Peyer's patch (tissue), 4 donors: ENCODE data around the gene TMOD1. TPM values are rescaled to one million over a fixed set of nuclear protein-coding genes. Genes with fewer than 3 reads are reported as not detected.
"Not testable (repeated sequence)": the region's sequence is repeated elsewhere in the genome, so short reads cannot be mapped to it uniquely, and the experiment has no call there.

Experiments used
- DNase-seq, 3 donors: peaks; one replicate each; pipeline ENCODE4 v3.0.0-alpha.2; 2017 to 2019
- H3K27ac ChIP-seq, 4 donors: fragments of 200-600 bp; sonication (generic); one replicate each; pipeline ENCODE4 v1.5.1; 2016 to 2019
- H3K27me3 ChIP-seq, 2 donors: fragments of 200-600 bp; sonication (generic); one replicate each; pipeline ENCODE4 v1.5.1; 2019
- H3K36me3 ChIP-seq, 3 donors: fragments of 200-600 bp; sonication (generic); one replicate each; pipeline ENCODE4 v1.5.1; 2016 to 2019
- H3K4me1 ChIP-seq, 4 donors: fragments of 200-600 bp; sonication (generic); one replicate each; pipeline ENCODE4 v1.5.1; 2016 to 2019
- H3K4me3 ChIP-seq, 4 donors: fragments of 200-600 bp; sonication (generic); 1 replicate in 3 of 4; 2 replicates in 1 of 4; pipeline ENCODE4 v1.5.1; 2016 to 2019; ENCODE audit warnings: mild to moderate bottlenecking in 1 of 4
- H3K9me3 ChIP-seq, 4 donors: fragments of 200-600 bp; sonication (generic); one replicate each; pipeline ENCODE4 v1.5.1; 2016 to 2019; ENCODE audit warnings: mild to moderate bottlenecking in 1 of 4
- POLR2A ChIP-seq, 2 donors: fragments of 450-650 bp; IDR thresholded peaks; one replicate each; pipeline ENCODE4 v1.5.1; 2017; ENCODE audit warnings: antibody characterized with exemption in 2 of 2, mild to moderate bottlenecking in 2 of 2, moderate library complexity in 2 of 2
- total RNA-seq, 4 donors: library from RNA; depleted of rRNA; stranded (reverse); fragments of >200 nt; gene quantifications; one replicate each; pipeline ENCODE4 v1.1.0, GENCODE V29; 2016
- TF ChIP-seq, protein P1 (sequence below), 6 experiments: fragments of 450-650 bp in 4 of 6; fragments of 200-600 bp in 2 of 6; sonication (generic) in 1 of 6; IDR thresholded peaks; one replicate each; pipeline ENCODE4 v1.5.1; 2017 to 2019; ENCODE audit warnings: antibody characterized with exemption in 6 of 6, mild to moderate bottlenecking in 3 of 6, moderate library complexity in 1 of 6

TMOD1 gene
- total RNA-seq, 4 donors from 2014 or later = 2.6 to 15.7 (median 4.9) TPM

DNA sequence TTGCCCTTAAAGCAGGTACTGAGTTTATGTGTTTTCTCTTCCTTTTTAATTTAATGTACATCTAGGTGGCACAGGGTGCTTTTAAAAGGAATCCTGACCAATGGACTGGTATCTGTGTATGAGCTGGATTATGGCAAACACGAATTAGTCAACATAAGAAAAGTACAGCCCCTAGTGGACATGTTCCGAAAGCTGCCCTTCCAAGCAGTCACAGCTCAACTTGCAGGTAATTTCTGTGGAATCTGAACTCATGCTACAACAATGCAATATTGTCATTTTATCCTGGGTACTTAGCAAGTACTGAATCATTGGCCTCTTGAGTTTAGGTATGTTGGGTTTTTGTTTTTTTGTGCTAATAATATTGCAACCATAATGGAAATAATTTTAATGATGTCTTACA, 14.4 kb upstream of the TMOD1 start:
- no peaks in the 10 kb centered on the region for H3K9me3 ChIP-seq
- TF ChIP-seq, protein P1, sequence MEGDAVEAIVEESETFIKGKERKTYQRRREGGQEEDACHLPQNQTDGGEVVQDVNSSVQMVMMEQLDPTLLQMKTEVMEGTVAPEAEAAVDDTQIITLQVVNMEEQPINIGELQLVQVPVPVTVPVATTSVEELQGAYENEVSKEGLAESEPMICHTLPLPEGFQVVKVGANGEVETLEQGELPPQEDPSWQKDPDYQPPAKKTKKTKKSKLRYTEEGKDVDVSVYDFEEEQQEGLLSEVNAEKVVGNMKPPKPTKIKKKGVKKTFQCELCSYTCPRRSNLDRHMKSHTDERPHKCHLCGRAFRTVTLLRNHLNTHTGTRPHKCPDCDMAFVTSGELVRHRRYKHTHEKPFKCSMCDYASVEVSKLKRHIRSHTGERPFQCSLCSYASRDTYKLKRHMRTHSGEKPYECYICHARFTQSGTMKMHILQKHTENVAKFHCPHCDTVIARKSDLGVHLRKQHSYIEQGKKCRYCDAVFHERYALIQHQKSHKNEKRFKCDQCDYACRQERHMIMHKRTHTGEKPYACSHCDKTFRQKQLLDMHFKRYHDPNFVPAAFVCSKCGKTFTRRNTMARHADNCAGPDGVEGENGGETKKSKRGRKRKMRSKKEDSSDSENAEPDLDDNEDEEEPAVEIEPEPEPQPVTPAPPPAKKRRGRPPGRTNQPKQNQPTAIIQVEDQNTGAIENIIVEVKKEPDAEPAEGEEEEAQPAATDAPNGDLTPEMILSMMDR (IDR thresholded peaks at IDR 0.05) = peak in 3 of 6 experiments; percentile 4 to 12 (median 11)
- no peak for TF ChIP-seq POLR2A (IDR thresholded peaks at IDR 0.05)

DNA sequence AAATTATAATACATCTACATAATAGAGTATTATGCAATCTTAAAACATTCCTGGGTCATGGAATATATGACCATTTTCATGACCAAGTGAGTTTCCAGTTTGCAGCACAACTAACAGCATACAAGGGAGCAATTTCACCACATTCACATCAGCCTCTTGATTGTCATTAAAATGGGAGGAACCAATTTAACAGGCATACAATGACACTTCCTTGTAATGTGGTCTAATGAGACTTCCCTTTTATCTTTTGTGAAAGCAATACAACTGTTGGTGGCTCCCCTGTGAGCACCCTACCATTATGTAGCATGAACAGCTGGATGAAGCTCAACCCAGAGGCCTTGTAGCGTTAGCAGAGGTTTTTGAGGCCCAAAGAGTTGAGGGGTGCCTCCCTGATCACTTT, 13.6 kb upstream of the TMOD1 start:
- no peak overlapping the region for H3K4me3 ChIP-seq
- H3K27ac ChIP-seq = no peak overlapping the region
- DNase-seq = no peak
- no peaks in the 10 kb centered on the region for H3K9me3 ChIP-seq
- TF ChIP-seq, protein P1 (IDR thresholded peaks at IDR 0.05) = no peak
- TF ChIP-seq POLR2A (IDR thresholded peaks at IDR 0.05) = no peak
- no peaks in the 10 kb centered on the region for H3K27me3 ChIP-seq
- H3K4me1 ChIP-seq = no peaks in the 10 kb centered on the region
- H3K36me3 ChIP-seq = peaks cover 0 to 49% (median 0%) of the 10 kb centered on the region in 3 donors

More for the DNA sequence above, 14.4 kb upstream of the TMOD1 start:
- Histone ChIP-seq H3K4me1 (no peaks in the 10 kb centered on the region), H3K4me3 (no peak overlapping the region), H3K27me3 (no peaks in the 10 kb centered on the region), H3K36me3 (peaks cover 0 to 54% (median 0%) of the 10 kb centered on the region in 3 donors), H3K27ac (no peak overlapping the region)
- DNase-seq = no peak

DNA sequence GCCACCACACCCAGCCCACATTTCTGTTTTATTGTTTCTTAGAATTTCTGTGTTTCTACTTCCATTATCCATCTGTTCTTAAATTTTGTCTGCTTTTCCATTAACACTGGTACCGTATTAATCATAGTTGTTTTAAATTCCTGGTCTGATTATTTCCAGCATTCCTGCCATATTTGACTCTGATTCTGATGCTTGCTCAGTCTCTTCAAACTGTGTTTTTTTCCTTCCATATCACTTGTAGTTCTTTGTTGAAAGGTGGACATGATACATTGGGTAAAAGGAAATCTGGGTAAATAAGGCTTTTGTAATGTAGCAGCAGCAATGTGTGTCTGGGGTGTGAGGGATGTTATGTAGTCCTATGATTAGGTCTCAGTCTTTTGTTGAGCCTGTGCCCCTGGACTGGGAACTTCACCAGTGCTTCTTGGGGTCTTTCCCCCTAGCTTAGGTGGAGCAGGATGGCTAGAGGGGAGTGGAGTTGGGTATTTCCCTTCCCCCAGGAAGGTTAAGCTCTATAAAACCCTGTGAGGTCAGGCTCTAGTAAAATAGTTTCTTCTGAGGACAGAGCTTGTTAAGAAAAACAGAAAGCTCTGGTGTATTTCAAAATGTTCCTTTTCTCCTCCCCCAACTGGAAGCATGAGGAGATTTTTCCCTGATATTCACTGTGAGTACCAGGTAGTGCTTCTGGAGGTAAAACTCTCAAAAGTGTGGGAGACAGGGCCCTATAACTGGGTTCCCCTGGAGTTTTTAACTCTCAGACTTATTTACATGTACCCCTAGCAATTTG, 10.1 kb upstream of the TMOD1 start:
- no peaks in the 10 kb centered on the region for H3K9me3 ChIP-seq
- no peak for DNase-seq
- peaks cover 0 to 40% (median 2%) of the 10 kb centered on the region in 3 donors for H3K36me3 ChIP-seq
- H3K27me3 ChIP-seq = no peaks in the 10 kb centered on the region
- H3K4me1 ChIP-seq = no peaks in the 10 kb centered on the region
- TF ChIP-seq, protein P1 (IDR thresholded peaks at IDR 0.05) = no peak
- TF ChIP-seq POLR2A (IDR thresholded peaks at IDR 0.05) = no peak
- H3K27ac ChIP-seq = no peak overlapping the region
- H3K4me3 ChIP-seq = no peak overlapping the region

DNA sequence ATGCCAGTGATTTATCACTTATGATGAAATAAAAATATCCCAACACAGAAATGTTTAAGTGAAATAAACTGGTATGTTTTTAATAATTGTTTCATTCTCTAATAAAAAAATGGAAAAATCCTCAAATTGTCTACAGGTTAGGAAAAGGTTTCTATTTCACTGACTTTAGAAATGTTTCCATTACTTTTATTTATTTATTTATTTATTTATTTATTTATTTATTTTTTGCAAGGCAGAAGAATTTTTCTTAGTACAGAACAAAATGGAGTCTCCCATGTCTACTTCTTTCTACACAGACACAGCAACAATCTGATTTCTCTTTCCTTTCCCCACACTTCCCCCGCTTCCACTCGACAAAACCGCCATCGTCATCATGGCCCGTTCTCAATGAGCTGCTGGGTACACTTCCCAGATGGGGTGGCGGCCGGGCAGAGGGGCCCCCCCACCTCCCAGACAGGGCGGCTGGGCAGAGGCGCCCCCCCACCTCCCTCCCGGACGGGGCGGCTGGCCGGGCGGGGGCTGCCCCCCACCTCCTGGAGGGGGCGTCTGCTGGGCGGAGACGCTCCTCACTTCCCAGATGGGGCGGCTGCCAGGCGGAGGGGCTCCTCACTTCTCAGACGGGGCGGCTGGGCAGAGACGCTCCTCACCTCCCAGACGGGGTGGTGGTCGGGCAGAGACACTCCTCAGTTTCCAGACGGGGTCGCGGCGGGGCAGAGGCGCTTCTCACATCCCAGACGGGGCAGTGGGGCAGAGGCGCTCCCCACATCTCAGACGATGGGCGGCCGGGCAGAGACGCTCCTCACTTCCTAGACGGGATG, 3.7 kb upstream of the TMOD1 start:
- H3K27ac ChIP-seq, H3K4me3 ChIP-seq, H3K27me3 ChIP-seq, DNase-seq, H3K9me3 ChIP-seq: not testable (repeated sequence)
- Histone ChIP-seq H3K4me1 (peaks cover 0 to 18% (median 4%) of the 10 kb centered on the region in 4 donors), H3K36me3 (peaks cover 0 to 21% (median 5%) of the 10 kb centered on the region in 3 donors)

DNA sequence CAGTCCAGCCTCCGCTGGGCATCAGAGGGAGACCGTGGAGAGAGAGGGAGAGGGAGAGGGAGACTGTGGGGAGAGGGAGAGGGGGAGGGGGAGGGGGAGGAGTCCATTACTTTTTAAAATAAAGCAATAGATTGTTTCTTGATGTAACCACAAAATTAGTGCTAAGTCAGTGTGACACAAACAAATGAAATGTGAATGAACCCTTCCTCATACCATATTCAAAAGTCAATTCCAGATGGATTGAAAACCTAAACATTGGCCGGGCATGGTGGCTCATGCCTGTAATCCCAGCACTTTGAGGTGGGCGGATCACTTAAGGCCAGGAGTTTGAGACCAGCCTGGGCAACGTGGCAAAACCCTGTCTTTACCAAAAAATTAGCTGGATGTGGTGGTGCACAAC, 2.6 kb upstream of the TMOD1 start:
- H3K27me3 ChIP-seq, H3K27ac ChIP-seq: not testable (repeated sequence)

DNA sequence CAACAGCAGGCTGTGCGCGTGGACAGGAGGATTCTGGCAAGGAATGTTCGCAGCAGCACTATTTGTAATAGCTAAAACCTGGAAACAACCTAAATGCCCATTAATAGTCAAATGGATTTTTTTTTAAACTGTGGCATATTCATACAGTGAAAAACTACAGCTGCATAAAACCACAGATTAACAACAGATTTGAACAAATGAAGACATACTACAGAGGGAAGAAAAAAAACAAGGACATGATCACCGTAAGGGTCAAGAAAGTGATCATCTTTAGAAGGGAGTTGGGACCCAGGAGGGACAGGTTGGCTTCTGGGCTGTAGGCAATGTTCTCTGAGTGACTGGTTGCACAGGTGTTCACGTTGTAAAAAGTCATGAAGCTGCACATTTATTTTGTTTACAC, 1.2 kb upstream of the TMOD1 start:
- Histone ChIP-seq H3K4me1 (peaks cover 3 to 21% (median 8%) of the 10 kb centered on the region in 4 donors), H3K27me3 (no peaks in the 10 kb centered on the region), H3K27ac (no peak overlapping the region), H3K36me3 (peaks cover 0 to 17% (median 5%) of the 10 kb centered on the region in 3 donors), H3K4me3 (no peak overlapping the region), H3K9me3 (peaks cover 0 to 4% (median 0%) of the 10 kb centered on the region in 4 donors)
- no peak for DNase-seq
- TF ChIP-seq POLR2A (IDR thresholded peaks at IDR 0.05) = no peak
- TF ChIP-seq, protein P1 (IDR thresholded peaks at IDR 0.05) = no peak

More for the DNA sequence above, 2.6 kb upstream of the TMOD1 start:
- DNase-seq, H3K9me3 ChIP-seq, H3K4me3 ChIP-seq: not testable (repeated sequence)
- Histone ChIP-seq H3K36me3 (peaks cover 0 to 18% (median 5%) of the 10 kb centered on the region in 3 donors), H3K4me1 (peaks cover 3 to 21% (median 8%) of the 10 kb centered on the region in 4 donors)
